Measurements from ENCODE around the gene KRTCAP2. TPM values are rescaled to one million over a fixed set of nuclear protein-coding genes. Genes with fewer than 3 reads are reported as not detected.
"Not testable (repeated sequence)": the region's sequence is repeated elsewhere in the genome, so short reads cannot be mapped to it uniquely, and the experiment has no call there.

KRTCAP2 gene
- total RNA-seq, result 111 TPM

DNA sequence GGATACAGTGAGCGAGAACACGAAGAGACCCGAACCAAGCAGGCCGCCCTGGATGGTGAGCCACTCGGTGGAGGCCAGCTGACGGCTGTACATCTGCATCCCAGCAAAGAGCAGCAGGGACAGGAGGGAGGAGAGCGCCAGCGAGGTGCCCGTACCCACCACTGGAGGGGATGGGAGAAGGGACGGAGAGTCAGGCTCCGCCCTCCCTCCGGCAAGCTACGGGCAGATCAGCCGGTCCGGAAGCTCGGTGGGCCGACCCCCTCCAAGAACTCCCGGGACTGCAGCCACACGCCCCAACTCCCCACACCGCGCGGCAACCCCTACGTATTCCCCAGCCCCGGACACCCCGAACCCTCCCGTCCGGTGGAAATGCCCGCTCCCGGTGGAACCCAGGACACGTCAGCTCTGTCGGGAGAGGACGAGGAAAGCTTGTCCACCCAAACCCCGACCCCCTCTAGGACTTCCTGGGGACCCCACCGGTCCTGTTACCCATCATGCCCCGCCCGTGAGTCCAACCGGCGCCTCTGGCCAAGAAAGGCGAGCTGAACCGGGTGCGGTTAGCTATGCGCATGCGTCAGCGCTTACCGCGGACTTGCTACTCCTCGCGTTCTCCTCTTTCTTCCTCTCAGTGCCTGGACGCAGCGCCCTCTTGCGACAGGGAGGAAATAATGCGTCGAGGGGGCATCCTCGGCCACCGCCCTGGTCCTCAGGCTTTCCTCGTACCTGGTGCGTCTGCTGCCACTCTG lies at the start of gene KRTCAP2:
TSS of gene KRTCAP2 (minus strand) at position 573 of the 746 bp plus-strand sequence. CDS start at position 493, 80 bp downstream.
- peak; percentile 70 for ATAC-seq

DNA sequence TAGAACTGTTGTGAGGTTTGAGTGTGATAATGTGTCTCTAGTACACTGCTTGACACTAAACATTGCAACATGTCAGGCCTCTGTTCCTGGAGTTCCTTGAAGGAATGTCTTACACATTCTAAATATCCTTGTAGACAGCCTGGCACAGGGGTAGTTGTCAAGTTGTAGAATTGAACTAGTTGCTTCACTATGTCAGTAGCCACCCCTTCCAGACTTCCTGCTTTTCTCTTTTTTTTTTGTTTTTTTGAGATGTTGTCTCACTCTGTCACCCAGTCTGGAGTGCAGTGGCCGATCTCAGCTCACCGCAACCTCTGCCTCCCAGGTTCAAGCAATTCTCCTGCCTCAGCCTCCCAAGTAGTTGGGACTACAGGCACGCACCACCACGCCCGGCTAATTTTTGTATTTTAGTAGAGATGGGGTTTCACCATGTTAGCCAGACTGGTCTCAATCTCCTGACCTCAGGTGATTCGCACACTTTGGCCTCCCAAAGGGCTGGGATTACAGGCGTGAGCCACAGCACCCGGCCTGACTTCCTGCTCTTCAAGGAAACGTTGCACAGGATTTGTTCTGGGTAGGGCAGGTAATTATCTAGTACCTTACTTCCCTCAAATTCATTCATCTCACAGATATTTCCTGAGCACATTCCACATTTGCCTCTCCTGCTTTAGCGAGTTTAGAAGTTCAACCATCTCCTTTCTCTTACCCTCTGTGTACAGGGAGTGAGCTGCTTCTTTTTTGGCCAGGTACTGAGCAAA lies 47.3 kb upstream of the KRTCAP2 start:
- ATAC-seq, result peak; percentile 53

DNA sequence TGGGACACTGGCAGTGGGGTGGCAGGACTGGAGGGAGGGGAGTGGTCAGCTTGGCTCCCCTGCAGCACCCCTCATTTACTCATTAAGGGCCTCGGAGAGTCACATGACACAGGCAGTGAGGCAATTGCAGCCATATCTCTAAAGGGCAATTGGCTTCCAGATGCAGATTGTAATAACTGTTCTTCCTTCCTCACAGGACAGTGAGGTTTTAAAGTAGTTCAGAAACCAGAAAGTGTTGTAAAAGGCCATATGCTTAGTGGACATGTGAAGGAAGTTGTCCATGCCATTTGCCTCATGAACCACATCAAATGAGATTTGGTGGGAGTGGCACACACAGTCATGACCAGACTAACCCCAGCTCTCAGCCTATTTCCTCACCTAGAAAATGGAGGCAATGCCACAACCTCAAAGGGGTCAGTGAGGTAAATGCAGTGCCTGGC lies 46.5 kb upstream of the KRTCAP2 start:
- peak; percentile 14 for ATAC-seq

DNA sequence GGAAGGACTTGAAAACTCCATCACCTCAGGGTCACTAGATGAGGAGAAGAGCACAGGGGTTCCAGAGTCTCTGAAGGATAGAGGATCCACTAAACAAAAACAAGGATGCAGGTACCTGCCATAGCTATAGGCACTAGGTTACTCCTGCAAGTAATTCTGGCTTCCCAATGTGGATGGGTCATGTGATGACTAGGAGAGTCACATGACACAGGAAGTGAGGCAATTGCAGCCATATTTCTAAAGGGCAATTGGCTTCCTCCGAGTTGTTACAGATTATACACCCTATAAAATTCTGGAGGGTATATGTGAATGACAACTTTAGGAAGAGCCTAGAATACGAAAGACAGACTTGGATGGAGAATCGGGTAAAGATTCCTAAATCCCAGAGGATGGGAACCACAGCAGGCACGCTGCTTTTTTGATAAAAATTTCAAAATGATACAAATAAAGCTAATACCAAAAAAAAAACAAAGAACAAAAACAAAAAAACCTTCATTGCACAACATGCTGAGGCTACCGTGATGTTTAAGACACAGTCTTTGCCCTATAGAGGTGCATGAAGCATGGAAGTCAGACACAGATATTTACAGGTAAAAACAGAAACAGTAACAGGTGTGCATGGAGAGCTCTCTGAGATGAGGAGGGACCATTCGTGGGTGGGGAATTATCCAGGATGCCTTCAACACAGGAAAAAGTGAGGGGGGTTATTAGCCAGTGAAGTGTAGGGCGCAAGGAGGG lies 45.9 kb upstream of the KRTCAP2 start:
- ATAC-seq, result peak; percentile 24

DNA sequence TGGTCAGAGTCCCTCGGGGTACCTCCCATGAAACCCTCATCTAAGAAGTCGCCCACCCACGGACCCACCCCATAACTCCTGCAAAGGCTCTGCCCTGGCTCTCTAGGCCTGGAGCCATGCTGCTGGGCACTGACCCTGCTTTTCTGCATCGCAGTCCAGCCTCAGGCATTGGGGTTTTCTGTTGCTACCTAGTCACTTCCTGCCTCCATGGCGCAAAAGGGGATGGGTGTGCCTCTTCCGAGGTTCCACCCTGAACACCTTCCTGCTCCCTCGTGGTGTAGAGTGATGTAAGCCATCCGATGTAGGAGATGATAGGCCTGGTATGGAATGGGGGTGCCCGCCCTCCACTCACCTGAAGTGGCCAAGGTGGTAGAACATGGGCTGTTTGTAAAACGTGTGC lies 41.6 kb upstream of the KRTCAP2 start:
- ATAC-seq, result peak; percentile 28

DNA sequence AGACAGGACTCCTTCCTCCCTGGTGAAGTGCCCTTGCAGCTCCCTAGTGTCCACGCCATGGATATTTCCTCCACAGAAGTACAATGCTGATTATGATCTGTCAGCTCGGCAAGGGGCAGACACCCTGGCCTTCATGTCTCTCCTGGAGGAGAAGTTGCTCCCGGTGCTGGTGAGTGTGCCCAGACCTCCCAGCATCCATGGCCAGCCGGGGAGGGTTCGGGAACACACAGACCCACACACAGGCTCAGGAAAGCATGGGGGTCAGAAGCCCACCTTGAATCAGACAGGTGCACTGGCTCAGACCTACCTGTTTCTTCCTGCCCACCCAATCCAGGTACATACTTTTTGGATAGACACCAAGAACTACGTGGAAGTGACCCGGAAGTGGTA lies 38.9 kb upstream of the KRTCAP2 start:
- ATAC-seq, result not testable (repeated sequence)

DNA sequence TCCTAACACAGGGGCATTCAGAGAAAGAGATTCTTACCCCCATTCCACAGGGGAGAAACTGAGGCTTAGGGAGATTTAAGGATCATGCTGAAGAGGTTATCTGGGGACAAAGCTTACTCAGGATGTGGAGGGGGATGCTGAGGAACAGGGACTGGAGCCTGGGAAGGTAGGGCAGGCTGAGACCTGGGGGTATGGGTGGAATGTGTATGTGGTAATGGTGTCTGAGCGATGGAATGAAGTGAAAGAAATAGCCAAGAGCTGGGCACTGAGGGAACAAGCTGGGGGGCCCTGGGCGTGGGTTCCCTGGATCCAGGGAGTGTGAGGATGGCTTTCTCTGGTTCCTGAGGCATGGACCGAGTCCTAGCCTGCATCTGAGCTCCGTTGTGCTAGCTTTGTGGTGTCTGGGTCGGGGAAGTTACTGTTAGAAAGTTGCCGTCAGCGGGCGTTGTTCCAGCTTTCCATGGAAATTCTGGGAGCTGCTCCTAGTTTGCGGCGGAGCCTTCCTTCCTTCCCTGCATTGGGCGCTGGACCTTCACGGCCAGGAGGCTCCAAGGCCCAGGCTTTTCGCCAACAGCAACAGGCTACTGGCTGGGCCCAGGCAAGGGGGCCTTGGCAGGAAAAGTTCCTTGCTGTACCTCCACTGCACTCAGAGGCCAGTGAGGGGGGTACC lies 38.4 kb upstream of the KRTCAP2 start:
- not testable (repeated sequence) for ATAC-seq

DNA sequence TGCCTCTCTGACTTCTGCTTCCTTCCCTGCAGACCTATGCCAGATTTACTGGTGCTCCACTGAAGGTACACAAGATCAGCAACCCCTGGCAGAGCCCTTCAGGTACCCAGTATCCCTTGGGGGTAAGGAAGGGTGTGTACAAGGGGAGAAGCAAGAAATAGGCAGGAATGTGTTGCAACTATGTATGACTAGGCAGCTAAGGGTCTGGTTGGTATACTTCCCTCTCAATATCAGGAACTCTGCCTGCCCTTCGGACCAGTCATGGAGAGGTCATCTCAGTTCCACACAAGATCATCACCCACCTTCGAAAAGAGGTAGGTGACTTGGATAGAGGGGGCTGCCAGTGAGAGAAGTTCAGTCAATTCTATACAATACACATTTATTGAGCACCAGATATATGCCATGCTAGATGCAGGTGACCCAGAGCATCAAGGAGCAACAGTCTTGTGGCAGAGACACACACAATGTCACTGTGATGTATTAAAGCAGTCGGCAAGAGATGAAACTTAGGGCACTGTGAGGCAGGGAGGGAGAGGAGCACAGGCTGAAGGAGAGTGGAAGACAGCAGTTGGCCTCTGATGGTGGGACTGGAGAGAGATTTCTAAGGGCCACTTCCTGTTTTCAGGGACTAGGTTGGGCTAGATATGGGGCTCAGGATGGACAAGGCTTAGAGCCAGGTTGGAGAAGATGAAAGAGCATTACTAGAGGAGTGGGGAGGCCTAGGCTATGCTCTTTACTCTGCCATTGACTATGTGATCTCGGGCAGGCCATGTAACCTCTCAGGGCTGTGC lies 37.4 kb upstream of the KRTCAP2 start:
- ATAC-seq, result no peak

DNA sequence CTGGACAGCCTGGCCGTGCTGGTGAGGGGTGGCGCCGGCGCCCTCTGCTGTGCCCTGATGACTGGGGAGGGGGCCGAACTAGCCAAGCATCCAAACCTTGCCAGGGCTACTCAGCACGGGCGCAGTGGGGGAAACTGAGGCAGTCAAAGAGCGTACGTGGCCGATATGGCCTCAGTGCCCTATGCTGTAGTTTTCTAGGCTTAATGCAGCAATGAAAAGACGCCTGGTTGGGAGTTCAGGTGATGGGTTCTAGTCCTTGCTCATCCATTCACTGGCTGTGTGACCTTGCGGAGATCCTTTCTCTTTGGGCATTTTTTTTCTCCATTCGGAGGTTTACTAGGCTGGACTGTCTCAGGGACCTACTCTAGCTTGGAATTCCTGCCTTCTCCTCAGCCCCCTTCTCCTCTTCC lies 36.2 kb upstream of the KRTCAP2 start:
- no peak for ATAC-seq

DNA sequence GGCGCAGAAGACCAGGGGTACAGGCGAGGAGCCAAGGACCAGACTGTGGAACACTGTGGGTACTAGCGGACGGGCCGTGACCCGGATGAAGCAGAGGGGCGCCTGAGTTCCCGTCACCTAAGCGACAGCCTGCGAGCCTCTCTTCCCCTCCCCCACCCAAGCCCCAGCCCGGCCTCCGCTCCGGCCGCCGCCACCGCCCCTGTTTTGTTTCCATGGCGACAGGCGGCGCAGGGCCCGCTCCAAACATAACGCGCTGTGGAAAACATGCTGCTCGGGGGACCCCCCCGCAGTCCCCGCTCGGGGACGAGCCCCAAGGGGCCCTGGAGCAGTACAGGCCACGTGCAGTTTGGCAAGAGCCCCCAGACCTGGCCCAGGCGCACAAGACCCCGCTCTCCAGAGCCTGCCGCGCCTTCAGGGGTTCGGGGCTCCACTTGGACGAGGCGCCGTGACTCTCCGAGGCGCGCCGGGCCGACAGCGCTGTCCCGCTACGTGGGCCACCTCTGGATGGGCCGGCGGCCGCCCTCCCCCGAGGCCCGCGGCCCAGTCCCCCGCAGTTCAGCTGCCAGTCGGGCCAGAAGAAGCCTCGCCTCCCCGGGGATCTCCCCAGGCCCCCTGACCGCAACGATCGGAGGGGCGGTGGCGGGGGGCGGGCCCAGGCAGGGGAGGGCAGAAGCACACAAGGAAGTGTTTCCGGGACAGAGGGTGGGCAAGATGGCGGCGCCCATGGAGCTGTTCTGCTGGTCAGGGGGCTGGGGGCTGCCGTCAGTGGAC lies 35.6 kb upstream of the KRTCAP2 start, which contains the start of gene MTX1:
TSS of gene MTX1 (plus strand) at position 155 of the 771 bp plus-strand sequence. CDS start at position 265, 110 bp downstream.
- peak; percentile 73 for ATAC-seq

DNA sequence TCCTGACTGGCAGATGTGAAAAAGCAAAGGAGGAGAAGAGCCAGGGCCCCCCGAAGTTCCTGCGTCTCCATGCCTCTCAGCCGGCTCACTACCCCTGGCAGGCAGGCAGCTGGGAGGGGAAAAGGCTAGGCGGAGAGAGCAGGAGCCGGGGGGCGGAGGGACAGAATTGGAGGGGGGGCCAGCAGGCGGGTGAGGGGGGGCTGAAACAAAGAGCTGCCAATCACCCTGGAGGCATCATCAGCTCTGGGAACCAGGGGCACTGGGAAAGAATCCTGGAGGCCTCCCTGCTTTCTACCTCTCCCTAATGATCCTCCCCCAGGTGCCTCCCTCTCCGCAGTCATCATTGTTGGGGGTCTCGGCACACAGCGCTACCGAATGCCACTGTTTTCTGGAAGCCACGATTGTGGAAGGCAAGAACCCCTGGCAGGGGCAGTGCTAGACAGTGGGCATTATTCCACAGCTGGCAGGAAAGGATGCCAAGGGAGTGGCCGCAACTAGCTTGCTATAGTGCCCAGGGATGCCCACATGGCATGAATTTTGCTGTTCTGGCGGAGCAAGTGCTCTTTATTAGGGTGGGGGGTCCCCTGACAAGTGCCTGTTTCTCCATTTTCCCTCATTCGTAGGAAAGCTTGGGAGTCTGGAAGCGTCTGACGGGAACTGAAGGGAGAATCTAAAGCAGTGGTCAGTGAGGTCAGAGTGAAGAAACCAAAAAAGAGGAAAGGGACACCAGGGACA lies 34.9 kb upstream of the KRTCAP2 start, which contains the start of gene THBS3:
TSS of gene THBS3 (minus strand) at position 92 of the 735 bp plus-strand sequence. CDS start at position 71, 21 bp downstream.
- ATAC-seq, result no peak

DNA sequence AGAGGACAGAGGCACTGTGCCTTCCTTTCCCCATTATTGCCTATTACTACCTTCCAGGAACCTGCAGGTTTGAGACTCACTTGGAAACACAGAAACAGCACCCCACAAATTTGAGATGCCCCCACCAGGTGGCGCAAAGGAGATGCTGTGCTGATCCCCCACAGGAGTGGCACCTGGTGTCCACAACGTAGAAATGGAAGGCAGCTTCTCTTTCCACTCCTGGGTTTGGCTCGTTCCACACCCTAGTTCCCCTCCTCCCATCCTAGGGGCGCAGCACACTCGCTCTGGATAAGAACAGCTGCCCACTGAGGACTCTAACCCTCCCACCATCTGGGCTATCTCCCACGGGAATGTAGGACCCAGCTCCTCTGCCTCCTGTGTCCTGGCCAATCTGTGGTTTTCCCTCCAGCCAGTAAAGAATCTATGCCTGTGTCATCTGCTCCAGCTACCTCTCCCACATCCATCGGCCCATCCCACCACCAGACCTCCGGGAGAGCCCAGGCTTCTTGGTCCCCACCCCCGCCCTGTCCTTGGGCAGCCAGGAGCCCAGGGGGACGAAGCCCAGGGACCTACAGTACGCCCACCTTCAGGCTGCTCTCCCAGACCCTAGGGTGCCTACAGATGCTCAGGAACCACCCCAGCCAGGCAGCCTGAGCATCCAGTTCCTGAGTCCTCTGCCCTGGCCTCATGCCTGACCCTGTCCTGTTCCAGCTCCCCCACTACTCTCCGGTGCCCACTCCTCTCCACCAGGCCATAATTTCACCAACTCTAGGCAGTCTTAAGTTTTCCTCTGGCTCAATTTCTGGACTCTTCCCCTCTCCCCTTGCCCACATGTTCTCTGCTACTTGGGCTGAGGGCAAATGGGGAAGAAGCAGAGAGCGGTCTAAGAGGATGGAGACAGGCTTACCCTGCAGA lies 34.0 kb upstream of the KRTCAP2 start:
- ATAC-seq, result peak; percentile 65

DNA sequence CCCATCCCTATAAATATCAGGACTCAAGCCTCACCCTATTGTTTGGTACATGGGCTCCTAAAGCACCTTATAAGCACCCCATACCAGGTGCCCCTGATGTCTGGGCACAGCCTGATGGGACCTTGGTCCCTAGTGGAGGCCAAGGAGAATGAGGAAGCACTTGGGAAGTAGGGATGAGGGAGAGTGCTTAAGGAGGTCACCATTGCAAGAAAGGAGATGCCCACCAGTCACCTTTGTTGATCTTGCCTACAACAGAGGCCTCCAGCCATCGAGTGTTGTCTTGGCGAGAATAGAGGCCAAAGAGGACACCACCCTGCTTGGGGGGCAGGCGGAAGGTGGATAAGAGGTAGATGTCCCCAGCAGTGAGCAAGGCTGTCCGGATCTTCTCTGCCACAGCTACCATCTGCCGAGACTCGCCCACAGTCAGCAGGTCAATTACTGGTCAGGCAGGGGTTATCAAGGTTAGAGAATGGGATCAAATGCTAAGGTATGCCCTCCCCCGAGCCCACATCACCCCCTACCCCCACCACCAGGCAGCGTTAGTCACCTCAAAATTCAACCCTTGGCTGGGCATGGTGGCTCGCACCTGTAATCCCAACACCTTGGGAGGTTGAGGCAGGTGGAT lies 33.0 kb upstream of the KRTCAP2 start:
- ATAC-seq, result no peak

DNA sequence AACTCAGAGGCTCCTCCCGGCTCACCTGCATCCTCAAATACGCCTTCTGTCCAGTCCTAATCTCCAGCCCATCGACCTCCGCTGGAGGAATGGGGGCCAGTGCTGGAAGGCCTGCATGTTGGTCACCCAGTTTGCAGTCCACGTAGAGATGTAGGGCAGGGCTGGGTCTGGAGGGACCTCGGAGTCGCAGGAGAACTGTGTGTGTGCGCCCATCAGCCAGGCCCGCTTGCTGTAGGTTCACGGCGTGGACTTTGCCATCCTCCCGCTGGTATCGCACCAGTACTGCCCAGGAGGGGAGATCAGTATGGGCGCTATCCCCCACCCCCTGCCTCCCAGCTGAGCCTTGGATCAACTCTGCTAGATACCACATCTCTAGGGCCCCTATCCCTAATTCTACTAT lies 31.9 kb upstream of the KRTCAP2 start:
- ATAC-seq, result no peak

DNA sequence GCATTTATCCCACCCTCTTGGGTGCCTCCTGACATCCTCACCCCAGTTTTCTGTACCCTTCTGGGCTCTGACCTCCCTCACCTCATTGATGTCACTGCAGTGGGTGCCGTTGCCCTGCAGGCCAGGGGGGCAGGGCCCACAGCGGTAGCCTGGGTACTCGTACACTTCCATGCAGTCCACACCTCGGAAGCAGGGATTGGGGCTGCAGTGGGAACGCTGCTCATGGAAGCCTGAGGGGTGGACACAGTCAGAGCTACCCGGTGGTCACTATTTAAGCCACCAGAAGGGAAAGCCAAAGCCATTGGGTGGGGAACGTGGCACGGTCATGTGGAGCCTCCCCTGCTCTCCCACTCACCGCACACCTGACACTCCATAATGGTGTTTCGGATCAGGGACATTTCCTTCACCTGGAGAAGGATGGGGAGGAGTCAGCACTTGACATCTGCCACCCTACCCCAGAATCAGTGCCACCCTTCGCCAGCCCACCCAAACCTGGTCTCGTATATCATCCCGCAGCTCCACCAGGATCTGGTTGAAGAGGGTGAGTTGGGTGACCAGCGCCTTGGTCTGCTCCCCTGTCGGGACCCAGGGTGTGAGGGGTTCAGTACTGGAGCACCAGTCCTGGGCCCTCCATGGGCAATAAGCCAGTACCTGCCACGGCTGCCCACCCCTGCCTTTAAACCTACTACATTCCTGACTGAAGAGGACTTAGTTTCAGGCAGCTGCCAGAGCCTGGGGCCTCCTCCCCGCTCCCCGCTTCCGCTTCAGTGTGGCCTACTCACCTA lies 29.8 kb upstream of the KRTCAP2 start:
- ATAC-seq, result no peak

DNA sequence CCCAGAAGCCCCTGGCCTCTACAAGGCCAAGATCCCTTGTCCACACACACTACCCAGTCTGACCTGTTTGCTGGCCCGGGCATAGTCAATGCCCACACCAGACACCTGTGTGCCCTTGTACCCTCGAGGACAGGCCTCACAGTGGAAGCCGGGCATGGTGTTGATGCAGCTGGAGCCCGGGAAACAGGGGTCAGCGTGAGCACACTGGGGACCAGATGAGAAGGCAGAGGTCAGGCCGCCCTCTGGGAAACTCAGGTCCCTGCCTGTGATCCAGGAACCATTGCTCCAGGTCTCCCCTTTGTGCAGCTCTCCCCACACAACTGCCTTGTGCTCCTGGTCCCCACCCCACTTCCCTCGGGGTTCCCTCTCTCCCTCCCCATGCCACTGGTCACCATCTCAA lies 29.1 kb upstream of the KRTCAP2 start:
- ATAC-seq, result no peak

DNA sequence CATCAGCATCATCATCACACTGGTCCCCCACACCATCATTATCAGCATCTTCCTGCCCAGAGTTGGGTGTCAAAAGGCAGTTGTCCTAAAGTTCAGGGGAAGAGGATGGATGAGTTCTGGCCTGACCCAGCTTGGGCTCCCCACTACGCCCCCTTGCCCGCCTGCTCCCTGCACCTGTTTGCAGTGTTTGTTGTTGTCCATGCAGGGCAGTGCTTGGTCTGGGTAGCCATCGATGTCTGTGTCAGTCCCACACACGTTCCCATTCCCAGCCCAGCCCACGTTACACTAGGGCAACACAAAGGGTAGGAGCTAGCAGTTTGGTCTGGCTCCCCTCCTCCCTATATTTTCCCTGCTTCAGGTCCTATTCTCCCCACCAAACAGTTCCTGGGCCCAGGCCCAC lies 27.8 kb upstream of the KRTCAP2 start:
- ATAC-seq, result no peak

DNA sequence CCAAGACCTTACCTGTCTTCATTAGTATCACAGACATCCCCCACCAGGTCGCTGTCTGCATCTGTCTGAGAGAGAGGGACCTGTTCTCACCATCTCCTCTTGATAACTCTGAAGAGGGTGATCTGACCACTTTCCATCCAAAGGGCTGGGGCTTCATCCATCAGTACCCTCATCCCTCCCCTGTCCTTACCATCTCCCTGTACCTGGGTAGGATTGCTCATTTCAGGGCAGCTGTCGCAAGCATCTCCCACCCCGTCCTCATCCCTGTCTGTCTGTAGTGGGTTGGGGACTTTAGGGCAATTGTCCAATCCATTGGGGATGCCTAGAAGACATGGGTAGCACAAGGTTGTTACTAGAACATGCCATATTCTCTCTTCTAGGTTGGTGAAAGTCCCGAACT lies 26.7 kb upstream of the KRTCAP2 start:
- no peak for ATAC-seq
